C1 segment of cervical spinal cord (tissue), 14 donors: ENCODE measurements around the gene ARHGAP31.
"Not testable (repeated sequence)": the region's sequence is repeated elsewhere in the genome, so short reads cannot be mapped to it uniquely, and the experiment has no call there.

Experiments
- DNase-seq, 14 donors: peaks; one replicate each; lab custom pipeline; 2025; lab: John Stamatoyannopoulos, UW

Gene ARHGAP31

GRCh38 chr3:119351581-119351980, 57.4 kb downstream of the ARHGAP31 start:
- DNase-seq: no peak

DNA sequence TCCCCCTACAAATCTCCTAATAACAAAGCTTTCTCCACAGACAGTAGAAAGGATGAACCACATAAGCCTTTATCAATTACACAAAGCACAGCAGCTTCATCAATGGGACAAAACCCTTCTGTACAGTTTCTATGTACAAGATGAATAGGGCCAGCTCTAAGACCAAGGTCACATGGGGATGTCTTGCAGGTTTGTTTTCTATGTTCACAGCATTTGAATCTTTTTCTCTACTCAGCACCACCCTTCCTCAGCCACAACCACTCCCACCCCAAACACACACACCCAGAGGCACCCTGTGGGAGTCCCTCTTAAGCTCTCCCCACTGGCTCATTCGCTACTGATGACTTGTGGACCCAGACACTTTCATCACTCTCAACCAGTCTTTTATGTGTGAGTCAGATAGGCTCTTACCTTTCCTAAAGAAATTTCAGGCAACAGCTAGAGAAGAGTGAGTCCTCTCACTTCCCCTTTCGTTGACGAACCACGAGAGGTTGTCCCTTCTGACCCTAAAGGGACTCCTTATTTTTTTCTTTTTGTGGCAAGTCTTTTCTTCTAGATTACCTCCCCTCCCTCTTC, 57.9 kb downstream of the ARHGAP31 start:
- DNase-seq: no peak

GRCh38 chr3:119352863-119353527, 58.8 kb downstream of the ARHGAP31 start:
- DNase-seq: no peak

- DNase-seq: not testable (repeated sequence)
Observed at GRCh38 chr3:119355608-119356007, 61.4 kb downstream of the ARHGAP31 start.

DNA sequence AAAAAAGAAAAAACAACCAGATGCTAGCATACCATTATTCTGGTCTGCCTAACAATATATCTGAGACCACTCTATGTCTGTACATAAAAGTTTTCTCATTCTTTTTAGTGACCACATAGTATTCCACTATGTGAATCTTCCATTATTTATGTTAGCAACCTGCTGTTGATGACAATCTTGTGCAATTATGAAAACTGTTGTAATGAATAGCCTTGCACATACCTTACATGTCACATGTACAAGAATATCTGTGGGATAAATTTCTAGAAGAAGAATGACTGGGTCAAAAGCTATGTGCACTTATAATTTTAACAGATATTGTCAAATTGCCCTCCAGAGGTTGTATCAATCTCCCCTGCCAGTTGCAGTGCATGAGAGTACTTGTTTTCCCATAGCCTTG, 62.5 kb downstream of the ARHGAP31 start:
- no peak for DNase-seq

DNA sequence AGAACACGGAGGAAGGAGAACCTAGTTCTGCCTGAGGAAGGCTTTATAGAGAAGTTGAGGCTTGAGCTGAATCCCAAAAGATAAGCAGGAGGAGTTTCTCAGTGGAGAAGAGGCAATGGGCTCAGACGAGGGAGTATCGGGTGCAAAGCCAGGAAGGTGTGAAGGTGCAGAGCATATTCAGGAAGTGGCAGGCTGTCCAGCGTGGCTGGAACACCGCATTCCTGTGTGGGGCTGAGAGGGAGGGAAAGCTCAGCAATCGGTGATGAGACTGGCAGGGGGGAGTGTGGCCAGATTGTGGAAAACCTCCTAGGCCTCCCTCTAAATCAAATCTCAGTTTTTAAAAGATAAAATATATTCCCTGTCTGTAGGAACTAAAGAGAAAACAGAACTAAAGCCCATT, 63.0 kb downstream of the ARHGAP31 start:
- no peak for DNase-seq

DNA sequence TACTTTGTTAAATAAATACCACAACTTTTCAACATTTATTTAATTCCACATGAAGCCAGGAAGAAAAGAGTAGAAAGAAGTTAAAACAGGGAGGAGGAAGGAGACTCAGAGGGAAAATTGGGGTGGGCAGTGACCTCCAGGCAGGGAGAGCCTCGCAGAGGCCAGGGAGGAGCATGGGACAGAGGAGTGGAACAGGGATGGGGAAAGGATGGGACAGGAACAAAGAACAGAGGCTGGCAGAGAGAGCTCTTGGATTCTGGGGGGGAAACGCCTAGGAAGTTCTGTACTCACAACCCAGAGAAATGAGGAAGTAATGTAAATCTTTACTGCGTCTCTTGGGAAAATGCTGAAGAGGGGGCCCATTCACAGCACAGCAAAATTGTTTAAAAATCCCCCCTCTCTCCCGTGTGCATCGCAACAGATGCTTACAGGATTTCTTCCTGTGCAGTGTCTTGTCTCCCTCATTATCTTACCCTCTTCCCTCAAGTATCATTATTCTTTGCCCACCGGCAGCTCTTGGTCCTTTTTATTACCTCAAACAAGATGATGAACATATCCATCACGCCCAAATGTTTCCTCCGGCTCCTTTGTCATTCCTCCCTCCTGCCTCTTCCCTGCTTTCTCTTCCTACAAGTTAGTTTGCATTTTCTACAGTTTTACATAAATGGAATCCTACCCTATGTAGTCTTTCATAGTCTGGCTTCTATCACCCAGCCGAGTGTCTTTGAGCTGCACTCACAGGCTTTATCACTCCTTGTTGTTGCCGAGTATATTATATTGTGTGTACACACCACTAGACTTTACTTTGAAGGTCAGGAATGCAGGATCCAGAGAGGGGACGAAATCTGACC, 65.5 kb downstream of the ARHGAP31 start:
- no peak for DNase-seq

- no peak for DNase-seq
Observed at GRCh38 chr3:119360736-119361462, 66.7 kb downstream of the ARHGAP31 start.

- DNase-seq: no peak
Observed at GRCh38 chr3:119362010-119362409, 67.8 kb downstream of the ARHGAP31 start.

DNA sequence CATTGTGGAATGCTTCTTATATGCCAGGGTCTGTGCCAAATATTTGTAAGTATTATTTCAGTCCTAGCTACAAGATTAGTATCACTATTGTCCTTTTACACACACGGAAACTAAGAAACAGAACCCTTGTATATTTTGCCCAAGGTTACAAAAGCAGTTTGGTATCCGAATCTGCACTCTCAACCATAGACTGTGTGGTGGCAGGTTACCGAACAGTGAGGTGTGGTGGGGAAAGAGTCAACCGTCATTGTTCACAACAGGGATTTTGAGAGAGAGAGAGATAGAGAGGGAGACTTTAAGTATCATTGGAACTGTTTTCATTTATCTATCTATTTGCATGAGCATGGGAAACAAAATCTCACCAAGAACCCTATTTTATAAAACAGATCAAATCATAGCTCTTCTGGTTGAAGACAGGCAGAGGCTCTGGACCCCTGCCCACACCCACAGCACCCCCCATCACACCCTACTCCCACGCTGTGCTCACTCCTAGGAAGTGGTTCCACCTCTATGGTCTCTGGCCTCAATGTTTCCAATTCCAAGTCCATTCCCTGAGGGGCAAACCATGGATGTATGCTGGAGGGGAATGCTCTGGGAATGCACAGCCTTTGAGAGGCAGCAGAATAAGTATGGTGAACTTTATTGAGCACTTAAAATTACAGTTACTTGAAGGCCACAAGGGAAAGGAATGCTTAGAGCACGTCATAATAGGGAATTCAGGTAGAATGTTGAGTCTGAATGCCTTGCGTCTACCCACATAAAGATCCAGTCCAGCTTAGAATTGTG, 69.0 kb downstream of the ARHGAP31 start:
- no peak for DNase-seq

DNA sequence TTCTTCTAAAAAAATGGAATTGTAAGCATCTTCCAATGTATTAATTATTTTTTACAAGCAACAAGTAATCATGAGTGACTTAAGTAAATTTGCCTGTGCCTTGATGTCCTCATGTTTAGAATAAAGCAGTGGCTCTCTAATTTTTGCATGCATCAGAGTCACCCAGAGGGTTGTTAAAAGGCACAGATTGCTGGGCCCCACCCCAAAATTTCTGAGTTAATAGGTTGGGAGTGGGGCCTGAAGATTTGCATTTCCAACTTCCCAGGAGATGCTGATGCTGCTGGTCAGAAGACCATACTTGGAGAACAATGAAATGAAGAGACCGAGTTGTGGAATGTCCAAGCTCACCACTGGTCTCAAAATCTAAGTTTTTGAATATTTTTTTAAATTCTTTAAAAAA, 70.2 kb downstream of the ARHGAP31 start:
- DNase-seq: no peak

GRCh38 chr3:119365418-119365817, 71.2 kb downstream of the ARHGAP31 start:
- no peak for DNase-seq

GRCh38 chr3:119367000-119367399, 72.8 kb downstream of the ARHGAP31 start:
- DNase-seq: no peak

DNA sequence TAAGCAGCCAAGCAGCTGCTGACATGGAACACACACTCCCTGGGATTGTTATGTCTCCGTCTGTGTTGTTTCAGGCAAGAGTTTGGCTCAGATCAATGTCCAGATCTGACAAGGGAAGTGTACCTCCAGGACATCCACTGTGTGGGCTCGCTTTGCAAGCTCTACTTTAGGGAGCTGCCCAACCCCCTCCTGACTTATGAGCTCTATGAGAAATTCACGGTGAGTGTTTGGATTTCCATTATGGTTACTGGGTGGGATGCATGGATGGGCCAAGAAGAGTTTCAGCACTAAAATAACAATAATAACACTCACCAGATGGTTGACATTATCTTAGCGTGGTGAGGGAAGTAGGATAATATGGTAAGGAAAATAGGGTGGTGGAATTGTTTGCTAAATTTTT, 74.1 kb downstream of the ARHGAP31 start:
- no peak for DNase-seq

DNA sequence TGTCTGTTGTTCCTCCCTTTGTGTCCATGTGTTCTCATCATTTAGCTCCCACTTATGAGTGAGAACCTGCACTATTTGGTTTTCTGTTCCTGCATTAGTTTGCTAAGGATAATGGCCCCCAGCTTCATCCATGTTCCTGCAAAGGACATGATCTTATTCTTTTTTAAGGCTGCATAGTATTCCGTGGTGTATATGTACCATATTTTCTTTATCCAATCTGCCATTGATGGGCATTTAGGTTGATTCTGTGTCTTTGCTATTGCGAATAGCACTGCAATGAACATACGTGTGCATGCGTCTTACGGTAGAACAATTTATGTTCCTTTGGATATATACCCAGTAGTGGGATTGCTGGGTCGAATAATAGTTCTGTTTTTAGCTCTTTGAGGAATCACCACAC, 77.6 kb downstream of the ARHGAP31 start:
- not testable (repeated sequence) for DNase-seq

GRCh38 chr3:119375106-119375505, 80.9 kb downstream of the ARHGAP31 start:
- no peak for DNase-seq

DNA sequence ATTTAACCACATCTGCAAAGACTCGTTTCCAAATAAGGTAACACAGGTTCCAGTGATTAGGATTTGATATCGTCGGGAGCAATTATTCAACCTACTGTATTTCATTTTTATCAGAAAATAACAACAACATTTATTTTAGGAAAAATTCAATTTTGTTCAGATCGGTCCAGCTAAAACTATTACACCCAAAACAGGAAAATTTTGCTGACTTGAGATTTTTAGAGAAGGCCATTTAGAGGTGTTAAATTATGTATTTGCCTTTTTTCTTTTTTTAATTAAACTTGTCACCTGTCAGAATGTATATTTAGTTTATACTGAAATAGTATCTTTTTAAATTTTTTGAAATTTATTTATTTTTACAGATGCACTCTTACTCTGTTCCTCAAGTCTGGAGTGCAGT, 81.3 kb downstream of the ARHGAP31 start:
- no peak for DNase-seq

DNA sequence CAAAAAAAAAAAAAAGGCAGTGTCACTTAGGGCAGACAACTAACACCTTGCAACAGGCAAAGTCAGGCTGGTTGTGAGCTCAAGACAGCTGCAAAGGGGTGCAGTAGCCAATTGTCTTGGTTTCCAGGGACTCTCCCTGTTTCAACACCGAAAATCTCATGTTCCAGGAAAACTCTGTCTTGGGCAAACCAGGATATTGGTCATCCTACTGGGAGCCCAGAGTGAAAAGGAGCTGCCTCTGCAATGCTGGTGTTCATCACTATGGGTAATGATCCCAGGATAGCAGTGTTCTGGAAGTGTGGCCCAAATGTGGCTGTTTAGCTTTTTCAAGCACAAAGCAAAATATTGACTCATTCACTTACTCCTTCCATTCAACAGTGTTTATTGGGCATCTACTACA, 82.6 kb downstream of the ARHGAP31 start:
- no peak for DNase-seq

GRCh38 chr3:119378259-119378803, 84.1 kb downstream of the ARHGAP31 start:
- DNase-seq: no peak

GRCh38 chr3:119380697-119381096, 86.5 kb downstream of the ARHGAP31 start:
- DNase-seq: no peak

- DNase-seq: no peak
Observed at GRCh38 chr3:119382134-119382533, 88.0 kb downstream of the ARHGAP31 start.
